H9 (cell line): Measurements from ENCODE around the gene ISG20L2. TPM values are rescaled to one million over a fixed set of nuclear protein-coding genes. Genes with fewer than 3 reads are reported as not detected.

Source experiments
- DNase-seq: peaks from one replicate; pipeline ENCODE4 v3.0.0-alpha.2; 2017
- H2AFZ ChIP-seq: one replicate; pipeline ENCODE4 v1.6.1; 2013; ENCODE audit warnings: mild to moderate bottlenecking, low read length, control low read depth, moderate library complexity
- H2AK5ac ChIP-seq: 2 replicates; pipeline ENCODE4 v1.6.1; 2013; ENCODE audit warnings: low read length, control low read depth, mixed read lengths; ENCODE audit not compliant: insufficient read length
- H2BK120ac ChIP-seq: one replicate; pipeline ENCODE4 v1.6.1; 2013; ENCODE audit warnings: low read depth, mild to moderate bottlenecking, low read length, control low read depth, inconsistent platforms; ENCODE audit not compliant: poor library complexity, severe bottlenecking
- H2BK12ac ChIP-seq: 2 replicates; pipeline ENCODE4 v1.6.1; 2013; ENCODE audit warnings: low read length, control low read depth, mixed read lengths, low read depth; ENCODE audit not compliant: insufficient read length
- H2BK15ac ChIP-seq: 2 replicates; pipeline ENCODE4 v1.6.1; 2013; ENCODE audit warnings: low read depth, low read length, control low read depth
- H2BK20ac ChIP-seq: one replicate; pipeline ENCODE4 v1.6.1; 2013; ENCODE audit warnings: low read depth, mild to moderate bottlenecking, low read length, control low read depth, inconsistent platforms; ENCODE audit not compliant: poor library complexity, severe bottlenecking
- H2BK5ac ChIP-seq: 2 replicates; pipeline ENCODE4 v1.6.1; 2013; ENCODE audit warnings: low read length, control low read depth, mixed read lengths; ENCODE audit not compliant: insufficient read length
- H3K14ac ChIP-seq: 2 replicates; pipeline ENCODE4 v1.6.1; 2013; ENCODE audit warnings: low read length, control low read depth; ENCODE audit not compliant: insufficient read depth
- H3K18ac ChIP-seq: 2 replicates; pipeline ENCODE4 v1.6.1; 2013; ENCODE audit warnings: low read depth, mild to moderate bottlenecking, mixed read lengths, low read length, control low read depth; ENCODE audit not compliant: insufficient read length
- H3K23ac ChIP-seq: 2 replicates; pipeline ENCODE4 v1.6.1; 2013; ENCODE audit warnings: low read length, control low read depth, mixed read lengths, low read depth; ENCODE audit not compliant: insufficient read length
- H3K23me2 ChIP-seq: 2 replicates; pipeline ENCODE4 v1.6.1; 2013; ENCODE audit warnings: low read depth, mild to moderate bottlenecking, mixed read lengths, low read length, control low read depth; ENCODE audit not compliant: insufficient read length, poor library complexity, severe bottlenecking
- H3K27ac ChIP-seq: 2 replicates; pipeline ENCODE4 v1.5.1; 2013; ENCODE audit warnings: low read length, control low read depth, mixed read lengths, low read depth; ENCODE audit not compliant: insufficient read length
- H3K27me3 ChIP-seq: 2 replicates; pipeline ENCODE4 v1.6.1; 2013; ENCODE audit warnings: low read length, control low read depth, inconsistent platforms; ENCODE audit not compliant: insufficient read depth
- H3K4ac ChIP-seq: 2 replicates; pipeline ENCODE4 v1.6.1; 2013; ENCODE audit warnings: low read depth, mild to moderate bottlenecking, control low read depth, inconsistent platforms, low read length, moderate library complexity
- H3K4me1 ChIP-seq: 2 replicates; pipeline ENCODE4 v1.6.1; 2013; ENCODE audit warnings: low read length, control low read depth, inconsistent platforms; ENCODE audit not compliant: insufficient read depth
- H3K4me2 ChIP-seq: 2 replicates; pipeline ENCODE4 v1.6.1; 2013; ENCODE audit warnings: low read length, control low read depth, mixed read lengths; ENCODE audit not compliant: insufficient read length, insufficient read depth
- H3K56ac ChIP-seq: 2 replicates; pipeline ENCODE4 v1.6.1; 2013; ENCODE audit warnings: low read depth, mild to moderate bottlenecking, mixed read lengths, low read length, control low read depth; ENCODE audit not compliant: insufficient read length
- H3K79me1 ChIP-seq: 2 replicates; pipeline ENCODE4 v1.6.1; 2013; ENCODE audit warnings: low read depth, mild to moderate bottlenecking, moderate library complexity, low read length, control low read depth, inconsistent platforms; ENCODE audit not compliant: insufficient read depth, poor library complexity, severe bottlenecking
- H3K79me2 ChIP-seq: 2 replicates; pipeline ENCODE4 v1.6.1; 2013; ENCODE audit warnings: low read length, control low read depth, inconsistent platforms; ENCODE audit not compliant: insufficient read depth
- H3K9ac ChIP-seq: 2 replicates; pipeline ENCODE4 v1.6.1; 2013; ENCODE audit warnings: low read length, control low read depth, mixed read lengths; ENCODE audit not compliant: insufficient read length; ENCODE audit errors: extremely low read depth
- H3K9me3 ChIP-seq: one replicate; pipeline ENCODE4 v1.6.1; 2013; ENCODE audit warnings: low read depth, low read length, inconsistent platforms; ENCODE audit not compliant: control insufficient read depth
- H3T11ph ChIP-seq: one replicate; pipeline ENCODE4 v1.6.1; 2013; ENCODE audit warnings: mild to moderate bottlenecking, low read length, control low read depth, inconsistent platforms
- H4K20me1 ChIP-seq: one replicate; pipeline ENCODE4 v1.6.1; 2013; ENCODE audit not compliant: control insufficient read depth, insufficient read length, insufficient read depth
- H4K5ac ChIP-seq: 2 replicates; pipeline ENCODE4 v1.6.1; 2013; ENCODE audit warnings: low read depth, mild to moderate bottlenecking, mixed read lengths, low read length, control low read depth; ENCODE audit not compliant: insufficient read length
- H4K8ac ChIP-seq: replicated peaks from 2 replicates; pipeline ENCODE4 v1.6.1; 2013; ENCODE audit warnings: low read length, control low read depth, mixed read lengths, low read depth; ENCODE audit not compliant: insufficient read length
- H4K91ac ChIP-seq: 2 replicates; pipeline ENCODE4 v1.6.1; 2013; ENCODE audit warnings: low read depth, mild to moderate bottlenecking, moderate library complexity, mixed read lengths, low read length, control low read depth; ENCODE audit not compliant: insufficient read length
- H3K27ac Mint-ChIP-seq, 3 experiments: 2 replicates in 2 of 3; 3 replicates in 1 of 3; pipeline ENCODE4 v1.8.0; 2020 to 2021; ENCODE audit warnings: mixed read lengths in 3 of 3, mild to moderate bottlenecking in 1 of 3, moderate library complexity in 1 of 3
- H3K27me3 Mint-ChIP-seq: 2 replicates; pipeline ENCODE4 v1.8.0; 2021; ENCODE audit warnings: low read depth, mild to moderate bottlenecking, moderate library complexity, mixed read lengths
- H3K36me3 Mint-ChIP-seq, 3 experiments: 2 replicates in 2 of 3; 3 replicates in 1 of 3; pipeline ENCODE4 v1.8.0; 2020 to 2021; ENCODE audit warnings: low read depth in 3 of 3, mixed read lengths in 3 of 3; ENCODE audit not compliant: insufficient read depth in 1 of 3
- H3K4me1 Mint-ChIP-seq, 2 experiments: 2 replicates each; pipeline ENCODE4 v1.8.0; 2020; ENCODE audit warnings: mixed read lengths in 2 of 2
- H3K4me3 Mint-ChIP-seq, 2 experiments: 2 replicates in 1 of 2; 3 replicates in 1 of 2; pipeline ENCODE4 v1.8.0; 2020 to 2021; ENCODE audit warnings: mild to moderate bottlenecking in 2 of 2, mixed read lengths in 2 of 2, moderate library complexity in 1 of 2
- H3K9me3 Mint-ChIP-seq, 2 experiments: 2 replicates in 1 of 2; 3 replicates in 1 of 2; pipeline ENCODE4 v1.8.0; 2020; ENCODE audit warnings: mild to moderate bottlenecking in 2 of 2, mixed read lengths in 2 of 2, moderate library complexity in 1 of 2
- CTCF ChIP-seq: fragments of 200-600 bp; sonication (generic); conservative IDR thresholded peaks from 3 replicates; pipeline ENCODE4 v1.8.0; 2021; ENCODE audit warnings: antibody characterized with exemption, mild to moderate bottlenecking
- WGBS: extraction: QIAGEN DNeasy Blood & Tissue Kit; methylation state at CpG from one replicate; pipeline ENCODE4 v1.1.7; 2013; ENCODE audit warnings: missing lambda C conversion rate, low lambda C conversion rate, mixed read lengths; ENCODE audit not compliant: insufficient read length; ENCODE audit errors: extremely low coverage; 5-methylcytosine and 5-hydroxymethylcytosine counted together
- total RNA-seq: library from RNA; stranded (reverse); gene quantifications from 2 replicates; pipeline ENCODE4 v1.2.1, GENCODE V29; 2021

The ISG20L2 gene
- total RNA-seq, 1 experiment from 2014 or later = 57.6 TPM

DNA sequence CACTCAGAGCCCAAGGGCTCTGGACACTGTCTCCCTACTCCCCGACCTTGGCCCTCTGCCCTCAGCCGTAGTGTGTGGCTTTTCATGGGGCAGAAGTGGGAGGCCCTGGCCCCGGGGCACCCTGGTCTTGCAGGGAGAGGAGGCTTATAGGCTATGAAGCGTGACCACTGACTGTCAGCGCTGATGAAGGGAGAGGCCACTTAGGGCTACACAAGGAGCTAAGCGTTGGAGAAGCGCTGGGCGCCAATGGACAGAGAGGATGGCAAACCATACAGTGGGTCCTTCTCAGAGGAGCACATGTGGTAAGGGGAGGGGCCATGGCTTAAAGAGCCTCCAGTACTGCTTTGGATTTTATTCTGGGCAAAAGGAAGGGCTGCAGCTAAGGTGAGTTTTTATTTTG lies 31.1 kb downstream of the ISG20L2 start:
- H2BK20ac ChIP-seq = no peak overlapping the region
- no peak overlapping the region for H3K27ac ChIP-seq
- H3K27me3 ChIP-seq = no peaks in the 10 kb centered on the region
- H4K5ac ChIP-seq = no peak overlapping the region
- H4K20me1 ChIP-seq = no peaks in the 10 kb centered on the region
- H3K23ac ChIP-seq = no peak overlapping the region
- Mint-ChIP-seq H3K27me3 (peaks cover 8% of the 10 kb centered on the region), H3K27ac (peak overlapping the region in 1 of 3 experiments; percentile 30; a peak in 2 of 7 replicates), H3K4me3 (no peak overlapping the region), H3K36me3 (peaks cover 15 to 49% (median 39%) of the 10 kb centered on the region in 3 experiments), H3K4me1 (peaks cover 28 to 48% of the 10 kb centered on the region in 2 experiments), H3K9me3 (no peaks in the 10 kb centered on the region)
- H3T11ph ChIP-seq = no peak overlapping the region
- no peaks in the 10 kb centered on the region for H3K9me3 ChIP-seq
- no peak overlapping the region for H3K9ac ChIP-seq
- DNase-seq = no peak
- H2BK120ac ChIP-seq = no peak overlapping the region
- no peak for TF ChIP-seq CTCF
- no peak overlapping the region for H3K18ac ChIP-seq
- no peak overlapping the region for H4K8ac ChIP-seq
- WGBS = no CpG with 5 or more reads among the region's 8 CpGs
- no peak overlapping the region for H3K14ac ChIP-seq
- no peak overlapping the region for H3K56ac ChIP-seq
- H2BK5ac ChIP-seq = no peak overlapping the region
- H4K91ac ChIP-seq = no peak overlapping the region
- peaks cover 7% of the 10 kb centered on the region for H3K23me2 ChIP-seq
- no peak overlapping the region for H3K4me2 ChIP-seq
- no peak overlapping the region for H2BK15ac ChIP-seq
- H2BK12ac ChIP-seq = no peak overlapping the region
- H2AK5ac ChIP-seq = no peak overlapping the region
- H3K4me1 ChIP-seq = peaks cover 7% of the 10 kb centered on the region; the same call in 1 of the 2 replicates
- H3K79me1 ChIP-seq = no peaks in the 10 kb centered on the region
- no peak overlapping the region for H3K4ac ChIP-seq
- no peaks in the 10 kb centered on the region for H3K79me2 ChIP-seq
- H2AFZ ChIP-seq = no peak overlapping the region
